ENCODE data around the gene COG7.
A peak's percentile ranks its signal among the peaks of the same experiment; 100 is the strongest.

The COG7 gene

DNA sequence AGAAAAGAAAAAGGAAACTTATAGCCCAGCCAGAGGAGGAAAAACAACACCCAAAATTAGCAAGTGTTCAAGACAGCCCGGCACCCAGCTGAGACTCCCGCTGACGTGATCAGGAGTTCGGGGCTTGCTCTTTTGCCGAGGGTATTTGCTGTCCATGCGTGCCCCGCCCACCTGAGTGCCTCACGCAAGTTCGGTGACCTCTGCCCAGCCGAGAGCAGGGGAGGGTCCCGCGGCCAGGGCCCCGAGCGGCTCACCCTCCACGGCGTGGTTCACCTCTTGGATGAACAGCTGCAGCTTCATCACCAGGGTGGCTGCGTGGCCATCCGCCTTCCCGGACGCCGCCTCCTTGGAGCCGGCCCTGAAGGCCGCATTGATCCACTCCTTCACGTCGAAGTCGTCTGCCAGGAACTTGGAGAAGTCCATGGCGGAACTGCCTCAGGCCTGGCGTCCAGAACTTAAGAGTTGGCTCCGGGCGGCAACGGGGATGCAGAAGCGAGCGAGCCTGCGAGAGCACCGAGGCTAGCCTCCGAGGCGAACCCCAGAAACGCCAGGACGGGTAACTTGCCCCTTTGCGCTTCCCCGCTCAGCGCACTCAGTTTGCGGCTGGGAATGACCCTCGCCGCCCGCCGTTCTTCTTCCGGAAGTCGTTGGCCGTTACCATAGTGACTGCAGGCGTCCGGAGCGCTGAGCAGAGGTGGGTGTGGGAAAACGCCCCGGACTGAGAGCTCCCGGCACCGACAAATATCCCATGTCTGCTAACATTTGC is at the start of gene COG7:
Gene COG7, minus strand, starts transcription at position 618 of the 766 bp plus-strand sequence. Its CDS starts 195 bp downstream, at position 423.
- Histone ChIP-seq H3K27me3 (ENCODE audit: low read depth, low read length) (no peaks in the 10 kb centered on the region), H3K36me3 (replicated peaks; ENCODE audit: low read depth, low read length) (no peaks in the 10 kb centered on the region), H4K20me1 (ENCODE audit: insufficient read depth, low read length) (no peaks in the 10 kb centered on the region), H3K27ac (ENCODE audit: low read length) (peak within 1 kb of the TSS; percentile 36), H3K4me2 (ENCODE audit: low read length) (peak within 1 kb of the TSS; percentile 87), H2AFZ (ENCODE audit: low read depth, low read length) (peak within 1 kb of the TSS; percentile 92), H3K79me2 (ENCODE audit: low read length) (peaks cover 7% of the 10 kb centered on the region; the same call in 1 of the 2 replicates), H3K4me3 (ENCODE audit: low read length) (peak within 1 kb of the TSS; percentile 88), H3K4me1 (ENCODE audit: low read length) (peaks cover 7% of the 10 kb centered on the region), H3K9me3 (ENCODE audit: insufficient read depth, low read length) (no peaks in the 10 kb centered on the region), H3K9ac (ENCODE audit: low read length) (peak within 1 kb of the TSS; percentile 79)
- TF ChIP-seq, protein P1, sequence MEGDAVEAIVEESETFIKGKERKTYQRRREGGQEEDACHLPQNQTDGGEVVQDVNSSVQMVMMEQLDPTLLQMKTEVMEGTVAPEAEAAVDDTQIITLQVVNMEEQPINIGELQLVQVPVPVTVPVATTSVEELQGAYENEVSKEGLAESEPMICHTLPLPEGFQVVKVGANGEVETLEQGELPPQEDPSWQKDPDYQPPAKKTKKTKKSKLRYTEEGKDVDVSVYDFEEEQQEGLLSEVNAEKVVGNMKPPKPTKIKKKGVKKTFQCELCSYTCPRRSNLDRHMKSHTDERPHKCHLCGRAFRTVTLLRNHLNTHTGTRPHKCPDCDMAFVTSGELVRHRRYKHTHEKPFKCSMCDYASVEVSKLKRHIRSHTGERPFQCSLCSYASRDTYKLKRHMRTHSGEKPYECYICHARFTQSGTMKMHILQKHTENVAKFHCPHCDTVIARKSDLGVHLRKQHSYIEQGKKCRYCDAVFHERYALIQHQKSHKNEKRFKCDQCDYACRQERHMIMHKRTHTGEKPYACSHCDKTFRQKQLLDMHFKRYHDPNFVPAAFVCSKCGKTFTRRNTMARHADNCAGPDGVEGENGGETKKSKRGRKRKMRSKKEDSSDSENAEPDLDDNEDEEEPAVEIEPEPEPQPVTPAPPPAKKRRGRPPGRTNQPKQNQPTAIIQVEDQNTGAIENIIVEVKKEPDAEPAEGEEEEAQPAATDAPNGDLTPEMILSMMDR (IDR thresholded peaks at IDR 0.05; ENCODE audit: low read depth, low read length) = no peak
- TF ChIP-seq EZH2phosphoT487 (IDR thresholded peaks at IDR 0.05; ENCODE audit: low read depth) = no peak

GRCh38 chr16:23502466-23502865 is 49.5 kb upstream of the COG7 start:
- Histone ChIP-seq H3K36me3 (replicated peaks; ENCODE audit: low read depth, low read length) (peaks cover 36% of the 10 kb centered on the region), H3K4me1 (ENCODE audit: low read length) (peaks cover 39% of the 10 kb centered on the region), H4K20me1 (ENCODE audit: insufficient read depth, low read length) (peaks cover 99% of the 10 kb centered on the region), H3K27ac (ENCODE audit: low read length) (no peak overlapping the region), H3K4me3 (ENCODE audit: low read length) (no peak overlapping the region), H3K4me2 (ENCODE audit: low read length) (no peak overlapping the region), H3K79me2 (ENCODE audit: low read length) (peaks cover 100% of the 10 kb centered on the region), H2AFZ (ENCODE audit: low read depth, low read length) (no peak overlapping the region), H3K9me3 (ENCODE audit: insufficient read depth, low read length) (no peaks in the 10 kb centered on the region), H3K9ac (ENCODE audit: low read length) (no peak overlapping the region), H3K27me3 (ENCODE audit: low read depth, low read length) (no peaks in the 10 kb centered on the region)
- no peak for TF ChIP-seq EZH2phosphoT487 (IDR thresholded peaks at IDR 0.05; ENCODE audit: low read depth)
- TF ChIP-seq, protein P1 (IDR thresholded peaks at IDR 0.05; ENCODE audit: low read depth, low read length) = no peak

DNA sequence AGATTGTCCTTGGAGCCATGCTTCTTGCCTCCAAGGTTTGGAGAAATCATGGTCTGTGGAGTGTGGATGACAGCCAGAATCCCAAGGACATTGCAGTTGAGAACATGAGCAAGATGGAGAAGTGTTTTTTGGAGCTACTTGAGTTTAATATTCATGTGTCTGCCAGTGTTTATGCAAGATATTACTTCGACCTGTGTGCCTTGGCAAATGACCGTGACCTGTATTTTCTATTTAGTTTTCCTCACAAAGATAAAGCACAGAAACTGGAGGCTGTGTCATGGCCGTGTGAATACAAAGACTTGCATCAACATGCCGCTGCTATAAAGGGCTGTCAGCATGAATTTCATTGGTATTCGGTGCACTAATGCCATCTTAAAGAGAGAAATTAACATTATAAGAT is 48.3 kb upstream of the COG7 start:
- Histone ChIP-seq H2AFZ (ENCODE audit: low read depth, low read length) (no peak overlapping the region), H3K9me3 (ENCODE audit: insufficient read depth, low read length) (no peaks in the 10 kb centered on the region), H3K27me3 (ENCODE audit: low read depth, low read length) (no peaks in the 10 kb centered on the region), H3K27ac (ENCODE audit: low read length) (no peak overlapping the region), H3K4me2 (ENCODE audit: low read length) (no peak overlapping the region), H3K4me1 (ENCODE audit: low read length) (peaks cover 28% of the 10 kb centered on the region), H3K36me3 (replicated peaks; ENCODE audit: low read depth, low read length) (peaks cover 33% of the 10 kb centered on the region), H3K9ac (ENCODE audit: low read length) (no peak overlapping the region), H4K20me1 (ENCODE audit: insufficient read depth, low read length) (peaks cover 99% of the 10 kb centered on the region), H3K4me3 (ENCODE audit: low read length) (no peak overlapping the region), H3K79me2 (ENCODE audit: low read length) (peaks cover 100% of the 10 kb centered on the region)
- no peak for TF ChIP-seq EZH2phosphoT487 (IDR thresholded peaks at IDR 0.05; ENCODE audit: low read depth)
- TF ChIP-seq, protein P1 (IDR thresholded peaks at IDR 0.05; ENCODE audit: low read depth, low read length) = no peak

DNA sequence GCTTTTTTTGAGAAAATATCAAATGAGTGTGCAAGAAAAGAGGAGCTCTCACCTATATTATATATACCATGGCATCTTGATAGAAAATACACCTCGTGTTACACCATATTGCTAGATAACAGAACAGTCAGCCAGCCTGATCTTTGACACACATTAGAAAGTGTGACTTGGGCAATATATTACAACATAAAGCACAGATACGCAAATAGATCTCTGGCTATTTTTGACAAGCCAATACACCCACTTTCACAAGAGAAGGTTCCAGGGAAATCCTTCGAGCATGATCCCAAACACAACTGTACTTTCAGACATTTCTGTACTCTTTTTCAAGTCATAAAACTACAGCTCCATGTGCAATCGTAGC is 47.9 kb upstream of the COG7 start:
- Histone ChIP-seq H3K36me3 (replicated peaks; ENCODE audit: low read depth, low read length) (peaks cover 32% of the 10 kb centered on the region), H3K9ac (ENCODE audit: low read length) (no peak overlapping the region), H3K79me2 (ENCODE audit: low read length) (peaks cover 100% of the 10 kb centered on the region), H3K27ac (ENCODE audit: low read length) (no peak overlapping the region), H4K20me1 (ENCODE audit: insufficient read depth, low read length) (peaks cover 98% of the 10 kb centered on the region), H3K4me3 (ENCODE audit: low read length) (no peak overlapping the region), H2AFZ (ENCODE audit: low read depth, low read length) (no peak overlapping the region), H3K4me2 (ENCODE audit: low read length) (no peak overlapping the region), H3K27me3 (ENCODE audit: low read depth, low read length) (no peaks in the 10 kb centered on the region), H3K4me1 (ENCODE audit: low read length) (peaks cover 23% of the 10 kb centered on the region), H3K9me3 (ENCODE audit: insufficient read depth, low read length) (no peaks in the 10 kb centered on the region)
- TF ChIP-seq, protein P1 (IDR thresholded peaks at IDR 0.05; ENCODE audit: low read depth, low read length) = no peak
- TF ChIP-seq EZH2phosphoT487 (IDR thresholded peaks at IDR 0.05; ENCODE audit: low read depth) = no peak
